ENCODE data around the gene RPRD1B. TPM values are rescaled to one million over a fixed set of nuclear protein-coding genes. Genes with fewer than 3 reads are reported as not detected.

Gene RPRD1B
- total and polyA plus RNA-seq, 2 of the 4 experiments (the other 2 are of a cell fraction), result 8.4 to 9.9 TPM

DNA sequence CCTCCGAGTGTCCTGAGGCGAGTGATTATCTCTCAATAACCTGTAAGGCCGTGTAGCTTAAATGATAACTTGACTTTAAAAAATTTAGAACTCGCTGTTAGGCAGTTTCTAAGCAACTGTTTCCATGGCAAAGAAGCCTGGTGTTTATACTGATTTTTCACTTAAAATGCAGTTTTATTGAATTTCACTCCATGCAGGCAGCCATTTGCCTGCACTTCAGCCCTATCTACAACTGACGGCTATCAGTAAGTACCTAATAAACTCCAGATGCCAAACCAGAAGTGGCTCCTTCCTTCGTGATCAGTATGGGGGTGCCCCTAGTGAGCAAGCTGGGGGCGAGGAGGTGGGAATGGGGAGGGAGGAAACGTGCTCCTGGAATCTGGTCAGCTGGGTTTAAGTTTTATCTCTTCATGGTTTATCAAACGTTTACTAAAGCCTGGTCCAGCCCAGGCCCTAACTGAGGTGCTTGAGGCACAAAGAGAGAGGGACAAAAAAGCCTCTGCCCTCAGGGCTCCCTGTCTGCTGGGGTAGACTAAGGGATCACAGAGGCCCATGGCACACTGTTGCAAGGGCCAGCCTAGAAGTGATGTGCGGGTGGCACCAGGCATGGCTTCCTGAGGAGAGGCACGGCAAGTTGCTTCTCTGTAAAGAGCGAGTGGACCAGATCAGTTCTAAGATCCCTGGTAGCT lies 45.8 kb upstream of the RPRD1B start:
- peaks cover 16% of the 10 kb centered on the region for H3K4me1 ChIP-seq (ENCODE audit: control insufficient read depth, insufficient read depth, low read length)
- no peaks in the 10 kb centered on the region for H3K9me3 ChIP-seq (ENCODE audit: control insufficient read depth, insufficient read depth, low read length)
- H3K4me2 ChIP-seq (ENCODE audit: low read depth, low read length), result no peak overlapping the region
- no peak overlapping the region for H3K14ac ChIP-seq (replicated peaks; ENCODE audit: low read depth, low read length)
- peaks cover 10% of the 10 kb centered on the region for H3K9me1 ChIP-seq (ENCODE audit: insufficient read depth, low read length)
- no peak overlapping the region for H2BK120ac ChIP-seq (ENCODE audit: low read depth, low read length)
- ChIA-PET CTCF (no interaction called here), POLR2A (ENCODE audit: unreplicated experiment) (no interaction called here)
- intact Hi-C loops (cut with micrococcal nuclease), result no loop called here
- H4K5ac ChIP-seq (ENCODE audit: low read depth, low read length), result no peak overlapping the region
- H3K56ac ChIP-seq (ENCODE audit: extremely low read depth, insufficient read depth, low read length), result no peak overlapping the region
- BruUV-seq (replicated peaks), result no TSS peak
- H3K18ac ChIP-seq (ENCODE audit: low read depth, low read length), result no peak overlapping the region
- in situ Hi-C loops (cut with MboI; ENCODE audit: low sequenced_read_pairs), result no loop called here
- no peak overlapping the region for H4K91ac ChIP-seq (ENCODE audit: insufficient read depth, low read depth, low read length)
- no peak overlapping the region for H2BK15ac ChIP-seq (ENCODE audit: low read depth, low read length)
- TF ChIP-seq RAD21 (IDR thresholded peaks at IDR 0.05; ENCODE audit: low read length) (no peak), MAZ (IDR thresholded peaks at IDR 0.05; ENCODE audit: borderline replicate concordance, low read depth, low read length) (no peak), CEBPB (IDR thresholded peaks at IDR 0.05; ENCODE audit: low read depth, low read length) (no peak), FOS (IDR thresholded peaks at IDR 0.05; ENCODE audit: low read depth, low read length) (no peak), RCOR1 (IDR thresholded peaks at IDR 0.05; ENCODE audit: insufficient replicate concordance, low read length) (no peak), CHD1 (IDR thresholded peaks at IDR 0.05; ENCODE audit: low read depth, low read length) (no peak), BHLHE40 (IDR thresholded peaks at IDR 0.05; ENCODE audit: low read depth, low read length) (no peak), MXI1 (IDR thresholded peaks at IDR 0.05; ENCODE audit: borderline replicate concordance, low read depth, low read length) (no peak)
- TF ChIP-seq, protein P1, sequence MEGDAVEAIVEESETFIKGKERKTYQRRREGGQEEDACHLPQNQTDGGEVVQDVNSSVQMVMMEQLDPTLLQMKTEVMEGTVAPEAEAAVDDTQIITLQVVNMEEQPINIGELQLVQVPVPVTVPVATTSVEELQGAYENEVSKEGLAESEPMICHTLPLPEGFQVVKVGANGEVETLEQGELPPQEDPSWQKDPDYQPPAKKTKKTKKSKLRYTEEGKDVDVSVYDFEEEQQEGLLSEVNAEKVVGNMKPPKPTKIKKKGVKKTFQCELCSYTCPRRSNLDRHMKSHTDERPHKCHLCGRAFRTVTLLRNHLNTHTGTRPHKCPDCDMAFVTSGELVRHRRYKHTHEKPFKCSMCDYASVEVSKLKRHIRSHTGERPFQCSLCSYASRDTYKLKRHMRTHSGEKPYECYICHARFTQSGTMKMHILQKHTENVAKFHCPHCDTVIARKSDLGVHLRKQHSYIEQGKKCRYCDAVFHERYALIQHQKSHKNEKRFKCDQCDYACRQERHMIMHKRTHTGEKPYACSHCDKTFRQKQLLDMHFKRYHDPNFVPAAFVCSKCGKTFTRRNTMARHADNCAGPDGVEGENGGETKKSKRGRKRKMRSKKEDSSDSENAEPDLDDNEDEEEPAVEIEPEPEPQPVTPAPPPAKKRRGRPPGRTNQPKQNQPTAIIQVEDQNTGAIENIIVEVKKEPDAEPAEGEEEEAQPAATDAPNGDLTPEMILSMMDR (conservative IDR thresholded peaks at IDR 0.05; ENCODE audit: low read depth, low read length), result no peak
- TF ChIP-seq, protein P2, sequence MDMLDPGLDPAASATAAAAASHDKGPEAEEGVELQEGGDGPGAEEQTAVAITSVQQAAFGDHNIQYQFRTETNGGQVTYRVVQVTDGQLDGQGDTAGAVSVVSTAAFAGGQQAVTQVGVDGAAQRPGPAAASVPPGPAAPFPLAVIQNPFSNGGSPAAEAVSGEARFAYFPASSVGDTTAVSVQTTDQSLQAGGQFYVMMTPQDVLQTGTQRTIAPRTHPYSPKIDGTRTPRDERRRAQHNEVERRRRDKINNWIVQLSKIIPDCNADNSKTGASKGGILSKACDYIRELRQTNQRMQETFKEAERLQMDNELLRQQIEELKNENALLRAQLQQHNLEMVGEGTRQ (IDR thresholded peaks at IDR 0.05; ENCODE audit: low read depth, low read length), result no peak
- H2AFZ ChIP-seq (replicated peaks; ENCODE audit: low read length, poor library complexity), result no peak overlapping the region
- ATAC-seq (ENCODE audit: low read depth) (no peak), DNase-seq (no peak)
- peaks cover 20% of the 10 kb centered on the region; the same call in 1 of the 2 replicates for H4K20me1 ChIP-seq (ENCODE audit: insufficient read depth, low read length)
- H3K27ac ChIP-seq (ENCODE audit: insufficient read depth, low read length), result no peak overlapping the region
- H3K9ac ChIP-seq (ENCODE audit: low read depth, low read length), result no peak overlapping the region
- H3K27me3 ChIP-seq (ENCODE audit: control insufficient read depth, insufficient read depth, low read length), result no peaks in the 10 kb centered on the region
- no peak overlapping the region for H3K23ac ChIP-seq (ENCODE audit: low read depth, low read length)
- peaks cover 8% of the 10 kb centered on the region for H3K36me3 ChIP-seq (ENCODE audit: control insufficient read depth, insufficient read depth, low read length)
- H2BK5ac ChIP-seq (ENCODE audit: low read depth, low read length, poor library complexity, severe bottlenecking), result no peak overlapping the region
- WGBS, 2 experiments (ENCODE audit: extremely low coverage in 2 of 2, insufficient read length in 1 of 2), result 82% methylated on average over 5 of the region's 12 CpGs; no CpG with 5 or more reads in 1 of the 2 experiments
- H2AK5ac ChIP-seq (ENCODE audit: low read depth, low read length), result no peak overlapping the region
- no peak overlapping the region for H2AK9ac ChIP-seq (replicated peaks; ENCODE audit: low read depth, low read length, poor library complexity)
- H4K8ac ChIP-seq (ENCODE audit: low read depth in 2 of 2, low read length in 2 of 2), result no peak overlapping the region
- H3K4me3 ChIP-seq (ENCODE audit: insufficient read depth, low read depth, low read length), result no peak overlapping the region
- H3K4ac ChIP-seq (ENCODE audit: low read depth, low read length), result no peak overlapping the region
- peaks cover 0 to 4% of the 10 kb centered on the region in 2 experiments; a peak in 1 of 4 replicates for H3K79me1 ChIP-seq (ENCODE audit: low read depth in 1 of 2, low read length in 2 of 2)
- no peak overlapping the region for H2BK20ac ChIP-seq (ENCODE audit: low read depth, low read length)
- dilution Hi-C loops (cut with HindIII; ENCODE audit: low sequenced_read_pairs, unreplicated experiment), result no loop called here

Data from IMR-90 (cell line).